SJSA1 (cell line): ENCODE measurements around the gene NEGR1. TPM values are rescaled to one million over a fixed set of nuclear protein-coding genes. Genes with fewer than 3 reads are reported as not detected.

ENCODE experiments used
- DNase-seq, 2 experiments: peaks; one replicate each; pipeline ENCODE4 v3.0.0-alpha.2; 2015 to 2020; ENCODE audit warnings: low spot score in 2 of 2, low read depth in 1 of 2
- H3K27ac ChIP-seq: fragments of 250-450 bp; sonication (Bioruptor Pico); 2 replicates; pipeline ENCODE4 v1.5.1; 2020; ENCODE audit warnings: mild to moderate bottlenecking, moderate library complexity
- H3K27me3 ChIP-seq: fragments of 250-450 bp; sonication (Bioruptor Pico); replicated peaks from 2 replicates; pipeline ENCODE4 v1.5.1; 2020; ENCODE audit warnings: mild to moderate bottlenecking, moderate library complexity
- H3K36me3 ChIP-seq: fragments of 250-450 bp; sonication (Bioruptor Pico); 2 replicates; pipeline ENCODE4 v1.5.1; 2020; ENCODE audit warnings: mild to moderate bottlenecking
- H3K4me1 ChIP-seq: fragments of 250-450 bp; sonication (Bioruptor Pico); replicated peaks from 2 replicates; pipeline ENCODE4 v1.6.1; 2021; ENCODE audit warnings: mild to moderate bottlenecking
- H3K4me3 ChIP-seq: fragments of 250-450 bp; sonication (Bioruptor Pico); 2 replicates; pipeline ENCODE4 v1.5.1; 2020; ENCODE audit warnings: mild to moderate bottlenecking
- H3K9me3 ChIP-seq: fragments of 250-450 bp; sonication (Bioruptor Pico); replicated peaks from 2 replicates; pipeline ENCODE4 v1.5.1; 2020; ENCODE audit warnings: mild to moderate bottlenecking
- total RNA-seq: library from RNA; depleted of rRNA; stranded (reverse); fragments of >200 nt; shearing (Covaris generic); gene quantifications from 2 replicates; pipeline ENCODE4 v1.2.3, GENCODE V29; 2014

Gene NEGR1
- total RNA-seq, 1 experiment from 2014 or later = 1.9 TPM

GRCh38 chr1:72122099-72122880 is 160.0 kb downstream of the NEGR1 start:
- Histone ChIP-seq H3K4me1 (no peaks in the 10 kb centered on the region), H3K27me3 (no peaks in the 10 kb centered on the region), H3K9me3 (no peaks in the 10 kb centered on the region), H3K27ac (no peak overlapping the region), H3K4me3 (no peak overlapping the region), H3K36me3 (no peaks in the 10 kb centered on the region)
- DNase-seq = no peak

GRCh38 chr1:72119491-72119890 is 162.8 kb downstream of the NEGR1 start:
- Histone ChIP-seq H3K36me3 (no peaks in the 10 kb centered on the region), H3K4me1 (no peaks in the 10 kb centered on the region), H3K27me3 (no peaks in the 10 kb centered on the region), H3K9me3 (no peaks in the 10 kb centered on the region), H3K4me3 (no peak overlapping the region), H3K27ac (no peak overlapping the region)
- DNase-seq = no peak

- Histone ChIP-seq H3K4me3 (no peak overlapping the region), H3K27me3 (no peaks in the 10 kb centered on the region), H3K27ac (no peak overlapping the region), H3K36me3 (no peaks in the 10 kb centered on the region), H3K4me1 (no peaks in the 10 kb centered on the region), H3K9me3 (no peaks in the 10 kb centered on the region)
- no peak for DNase-seq
Observed at GRCh38 chr1:72117621-72118020, 164.7 kb downstream of the NEGR1 start.

GRCh38 chr1:72115290-72115689 is 167.0 kb downstream of the NEGR1 start:
- Histone ChIP-seq H3K4me3 (no peak overlapping the region), H3K9me3 (no peaks in the 10 kb centered on the region), H3K36me3 (no peaks in the 10 kb centered on the region), H3K4me1 (no peaks in the 10 kb centered on the region), H3K27ac (no peak overlapping the region), H3K27me3 (no peaks in the 10 kb centered on the region)
- no peak for DNase-seq

- Histone ChIP-seq H3K36me3 (no peaks in the 10 kb centered on the region), H3K4me3 (no peak overlapping the region)
- no peak for DNase-seq
Observed at GRCh38 chr1:72111662-72112061, 170.7 kb downstream of the NEGR1 start.

GRCh38 chr1:72109916-72110315 is 172.4 kb downstream of the NEGR1 start:
- H3K27ac ChIP-seq = no peak overlapping the region
- no peaks in the 10 kb centered on the region for H3K4me1 ChIP-seq
- no peak overlapping the region for H3K4me3 ChIP-seq
- no peak for DNase-seq
- H3K9me3 ChIP-seq = no peaks in the 10 kb centered on the region
- H3K36me3 ChIP-seq = no peaks in the 10 kb centered on the region
- no peaks in the 10 kb centered on the region for H3K27me3 ChIP-seq

More at GRCh38 chr1:72111662-72112061, 170.7 kb downstream of the NEGR1 start:
- Histone ChIP-seq H3K9me3 (no peaks in the 10 kb centered on the region), H3K27me3 (no peaks in the 10 kb centered on the region), H3K4me1 (no peaks in the 10 kb centered on the region), H3K27ac (no peak overlapping the region)

GRCh38 chr1:72105201-72105600 is 177.1 kb downstream of the NEGR1 start:
- no peaks in the 10 kb centered on the region for H3K36me3 ChIP-seq
- no peak for DNase-seq
- no peak overlapping the region for H3K27ac ChIP-seq

GRCh38 chr1:72101840-72102632 is 180.3 kb downstream of the NEGR1 start:
- Histone ChIP-seq H3K9me3 (no peaks in the 10 kb centered on the region), H3K27me3 (no peaks in the 10 kb centered on the region), H3K27ac (no peak overlapping the region), H3K4me3 (no peak overlapping the region), H3K4me1 (no peaks in the 10 kb centered on the region), H3K36me3 (no peaks in the 10 kb centered on the region)
- no peak for DNase-seq

More at GRCh38 chr1:72105201-72105600, 177.1 kb downstream of the NEGR1 start:
- no peak overlapping the region for H3K4me3 ChIP-seq
- H3K9me3 ChIP-seq = no peaks in the 10 kb centered on the region
- H3K4me1 ChIP-seq = no peaks in the 10 kb centered on the region
- H3K27me3 ChIP-seq = no peaks in the 10 kb centered on the region

GRCh38 chr1:72100771-72101170 is 181.6 kb downstream of the NEGR1 start:
- no peak overlapping the region for H3K4me3 ChIP-seq
- DNase-seq = no peak
- H3K9me3 ChIP-seq = no peaks in the 10 kb centered on the region
- H3K36me3 ChIP-seq = no peaks in the 10 kb centered on the region
- no peaks in the 10 kb centered on the region for H3K4me1 ChIP-seq
- H3K27me3 ChIP-seq = no peaks in the 10 kb centered on the region
- no peak overlapping the region for H3K27ac ChIP-seq

- no peak for DNase-seq
- no peak overlapping the region for H3K4me3 ChIP-seq
- no peak overlapping the region for H3K27ac ChIP-seq
- H3K27me3 ChIP-seq = no peaks in the 10 kb centered on the region
- H3K4me1 ChIP-seq = no peaks in the 10 kb centered on the region
- no peaks in the 10 kb centered on the region for H3K9me3 ChIP-seq
- H3K36me3 ChIP-seq = no peaks in the 10 kb centered on the region
Observed at GRCh38 chr1:72097851-72098570, 184.3 kb downstream of the NEGR1 start.

- no peak overlapping the region for H3K4me3 ChIP-seq
- DNase-seq = no peak
- H3K36me3 ChIP-seq = no peaks in the 10 kb centered on the region
Observed at GRCh38 chr1:72094209-72094608, 188.1 kb downstream of the NEGR1 start.

GRCh38 chr1:72086394-72086793 is 195.9 kb downstream of the NEGR1 start:
- Histone ChIP-seq H3K4me3 (no peak overlapping the region), H3K4me1 (no peaks in the 10 kb centered on the region), H3K27me3 (no peaks in the 10 kb centered on the region), H3K36me3 (no peaks in the 10 kb centered on the region), H3K27ac (no peak overlapping the region), H3K9me3 (no peaks in the 10 kb centered on the region)
- DNase-seq = no peak

More at GRCh38 chr1:72094209-72094608, 188.1 kb downstream of the NEGR1 start:
- Histone ChIP-seq H3K27me3 (no peaks in the 10 kb centered on the region), H3K4me1 (no peaks in the 10 kb centered on the region), H3K27ac (no peak overlapping the region), H3K9me3 (no peaks in the 10 kb centered on the region)

- H3K27me3 ChIP-seq = no peaks in the 10 kb centered on the region
- H3K4me1 ChIP-seq = no peaks in the 10 kb centered on the region
- no peak for DNase-seq
- no peaks in the 10 kb centered on the region for H3K36me3 ChIP-seq
- no peak overlapping the region for H3K27ac ChIP-seq
- H3K4me3 ChIP-seq = no peak overlapping the region
- no peaks in the 10 kb centered on the region for H3K9me3 ChIP-seq
Observed at GRCh38 chr1:72075425-72075824, 206.9 kb downstream of the NEGR1 start.

- DNase-seq = no peak
- Histone ChIP-seq H3K36me3 (no peaks in the 10 kb centered on the region), H3K27ac (no peak overlapping the region), H3K9me3 (no peaks in the 10 kb centered on the region), H3K4me3 (no peak overlapping the region), H3K4me1 (no peaks in the 10 kb centered on the region), H3K27me3 (no peaks in the 10 kb centered on the region)
Observed at GRCh38 chr1:72066431-72066830, 215.9 kb downstream of the NEGR1 start.
